WTC11 (cell line): ENCODE results near the gene CRACR2B. TPM values are rescaled to one million over a fixed set of nuclear protein-coding genes. Genes with fewer than 3 reads are reported as not detected.

Source experiments
- ATAC-seq: fragments of 200-7000 bp; cut with Tn5 transposase; 2 replicates; pipeline ENCODE4 v1.10.0; 2021; ENCODE audit warnings: mild to moderate bottlenecking, moderate library complexity
- CTCF ChIA-PET: fragments of 300-600 bp; sonication (Branson Sonifier 250); formaldehyde crosslinking; loops from one replicate; lab custom pipeline; 2021; ENCODE audit warnings: antibody characterized with exemption; lab: Charles Lee
- POLR2A ChIA-PET: fragments of 350-600 bp; sonication (Branson Sonifier 250); formaldehyde crosslinking; loops from one replicate; lab custom pipeline; 2021; ENCODE audit warnings: antibody characterized with exemption; lab: Charles Lee
- DNase-seq: peaks from one replicate; pipeline ENCODE4 v3.0.0; 2021; ENCODE audit warnings: low spot score
- H3K27ac Mint-ChIP-seq: 2 replicates; pipeline ENCODE4 v1.8.0; 2021; ENCODE audit warnings: mixed read lengths
- H3K27me3 Mint-ChIP-seq: 2 replicates; pipeline ENCODE4 v1.8.0; 2021; ENCODE audit warnings: low read depth, mild to moderate bottlenecking, moderate library complexity, mixed read lengths
- H3K36me3 Mint-ChIP-seq: 2 replicates; pipeline ENCODE4 v1.8.0; 2021; ENCODE audit warnings: mixed read lengths
- H3K4me1 Mint-ChIP-seq: 2 replicates; pipeline ENCODE4 v1.8.0; 2022; ENCODE audit warnings: mixed read lengths
- H3K4me3 Mint-ChIP-seq: 2 replicates; pipeline ENCODE4 v1.8.0; 2021; ENCODE audit warnings: mild to moderate bottlenecking, moderate library complexity, mixed read lengths
- H3K9me3 Mint-ChIP-seq: 2 replicates; pipeline ENCODE4 v1.8.0; 2021; ENCODE audit warnings: mixed read lengths
- E2F4 ChIP-seq: sonication (generic); formaldehyde crosslinking; IDR thresholded peaks from 2 replicates; pipeline ENCODE4 v1.8.1; 2022; ENCODE audit warnings: low read depth, mild to moderate bottlenecking, moderate library complexity, missing genetic modification reagents, borderline replicate concordance
- ESRRA ChIP-seq: sonication (generic); formaldehyde crosslinking; IDR thresholded peaks from 2 replicates; pipeline ENCODE4 v1.8.1; 2022; ENCODE audit warnings: mild to moderate bottlenecking, missing genetic modification reagents, borderline replicate concordance
- HMGXB4 ChIP-seq: sonication (generic); formaldehyde crosslinking; IDR thresholded peaks from 2 replicates; pipeline ENCODE4 v1.8.1; 2023; ENCODE audit warnings: mild to moderate bottlenecking, moderate library complexity, missing genetic modification reagents
- KAT7 ChIP-seq: sonication (generic); formaldehyde crosslinking; IDR thresholded peaks from 2 replicates; pipeline ENCODE4 v1.8.1; 2023; ENCODE audit warnings: missing genetic modification reagents, mild to moderate bottlenecking, borderline replicate concordance
- NFYB ChIP-seq: sonication (generic); formaldehyde crosslinking; conservative IDR thresholded peaks from 2 replicates; pipeline ENCODE4 v1.8.0; 2022; ENCODE audit warnings: low read depth, missing genetic modification reagents
- NR2C2 ChIP-seq: sonication (generic); formaldehyde crosslinking; IDR thresholded peaks from 2 replicates; pipeline ENCODE4 v1.8.0; 2022; ENCODE audit warnings: mild to moderate bottlenecking, missing genetic modification reagents
- PRDM15 ChIP-seq: sonication (generic); formaldehyde crosslinking; IDR thresholded peaks from 2 replicates; pipeline ENCODE4 v1.8.0; 2022; ENCODE audit warnings: missing genetic modification reagents
- PRRX2 ChIP-seq: fragments of 250-450 bp; sonication (Bioruptor Pico); IDR thresholded peaks from 2 replicates; pipeline ENCODE4 v1.8.0; 2021; ENCODE audit warnings: mild to moderate bottlenecking
- SMAD4 ChIP-seq: sonication (generic); formaldehyde crosslinking; IDR thresholded peaks from 2 replicates; pipeline ENCODE4 v1.8.0; 2022; ENCODE audit warnings: mild to moderate bottlenecking, missing genetic modification reagents
- TEAD4 ChIP-seq: sonication (generic); formaldehyde crosslinking; IDR thresholded peaks from 2 replicates; pipeline ENCODE4 v1.8.0; 2022; ENCODE audit warnings: mild to moderate bottlenecking, missing genetic modification reagents
- USF1 ChIP-seq: sonication (generic); formaldehyde crosslinking; IDR thresholded peaks from 2 replicates; pipeline ENCODE4 v1.8.0; 2022; ENCODE audit warnings: mild to moderate bottlenecking, missing genetic modification reagents
- ZBTB43 ChIP-seq: sonication (generic); formaldehyde crosslinking; IDR thresholded peaks from 2 replicates; pipeline ENCODE4 v1.8.1; 2023; ENCODE audit warnings: mild to moderate bottlenecking, missing genetic modification reagents
- ZNF121 ChIP-seq: sonication (generic); formaldehyde crosslinking; IDR thresholded peaks from 2 replicates; pipeline ENCODE4 v1.8.0; 2023; ENCODE audit warnings: missing genetic modification reagents
- ZNF138 ChIP-seq: sonication (generic); formaldehyde crosslinking; conservative IDR thresholded peaks from 2 replicates; pipeline ENCODE4 v1.8.1; 2022; ENCODE audit warnings: mild to moderate bottlenecking, moderate library complexity, missing genetic modification reagents
- ZNF281 ChIP-seq: sonication (generic); formaldehyde crosslinking; IDR thresholded peaks from 2 replicates; pipeline ENCODE4 v1.8.0; 2023; ENCODE audit warnings: mild to moderate bottlenecking, missing genetic modification reagents
- ZNF317 ChIP-seq: sonication (generic); formaldehyde crosslinking; IDR thresholded peaks from 2 replicates; pipeline ENCODE4 v1.8.1; 2023; ENCODE audit warnings: low read depth, mild to moderate bottlenecking, moderate library complexity, missing genetic modification reagents, borderline replicate concordance
- ZNF396 ChIP-seq: fragments of 250-450 bp; sonication (Bioruptor Pico); IDR thresholded peaks from 2 replicates; pipeline ENCODE4 v1.8.0; 2021; ENCODE audit warnings: mild to moderate bottlenecking, moderate library complexity, borderline replicate concordance
- ZNF532 ChIP-seq: fragments of 250-450 bp; sonication (Bioruptor Pico); IDR thresholded peaks from 2 replicates; pipeline ENCODE4 v1.9.0; 2021; ENCODE audit warnings: mild to moderate bottlenecking, borderline replicate concordance
- total RNA-seq: library from RNA; stranded (reverse); gene quantifications from 3 replicates; pipeline ENCODE4 v1.2.3, GENCODE V29; 2021

Gene CRACR2B
- total RNA-seq, 1 experiment from 2014 or later: 46.5 TPM

- TF ChIP-seq ZBTB43 (CRISPR knock-in tag): no peak
- TF ChIP-seq PRRX2: no peak
- no peak for TF ChIP-seq ZNF317 (CRISPR knock-in tag)
- TF ChIP-seq ZNF532 (CRISPR knock-in tag): no peak
- TF ChIP-seq TEAD4 (CRISPR knock-in tag): no peak
- no peak for TF ChIP-seq PRDM15 (CRISPR knock-in tag)
Measured at GRCh38 chr11:825366-826226, 2.1 kb upstream of the CRACR2B start (continued).

- H3K27me3 Mint-ChIP-seq: peaks cover 18% of the 10 kb centered on the region
- CTCF ChIA-PET: interaction anchor here (1.0 kb wide), 1 partner anchor 22 kb away, joined by 3 read pairs; no protein-coding TSS in a partner anchor
- no peaks in the 10 kb centered on the region for H3K9me3 Mint-ChIP-seq
- POLR2A ChIA-PET: interaction anchor here (1.4 kb wide), 1 partner anchor 22 kb away, joined by 3 read pairs; the partner anchor contains the start of gene PIDD1
- ATAC-seq: no peak
- no peak overlapping the region for H3K27ac Mint-ChIP-seq
- peak overlapping the region; percentile 70 for H3K4me3 Mint-ChIP-seq
- H3K36me3 Mint-ChIP-seq: no peaks in the 10 kb centered on the region
- peaks cover 31% of the 10 kb centered on the region for H3K4me1 Mint-ChIP-seq
- no peak for DNase-seq
- TF ChIP-seq ZNF317 (CRISPR knock-in tag) (no peak), E2F4 (no peak), NR2C2 (CRISPR knock-in tag) (no peak), ZNF281 (CRISPR knock-in tag) (no peak), ZNF396 (no peak), USF1 (CRISPR knock-in tag) (no peak), KAT7 (CRISPR knock-in tag) (no peak), ESRRA (no peak), ZNF121 (CRISPR knock-in tag) (no peak), TEAD4 (CRISPR knock-in tag) (no peak), HMGXB4 (CRISPR knock-in tag) (no peak), NFYB (CRISPR knock-in tag) (no peak), ZNF138 (CRISPR knock-in tag) (no peak), SMAD4 (no peak)
Measured at GRCh38 chr11:826227-826621, 1.5 kb upstream of the CRACR2B start.
